ENCODE data around the gene NDUFS7.

Gene NDUFS7

DNA sequence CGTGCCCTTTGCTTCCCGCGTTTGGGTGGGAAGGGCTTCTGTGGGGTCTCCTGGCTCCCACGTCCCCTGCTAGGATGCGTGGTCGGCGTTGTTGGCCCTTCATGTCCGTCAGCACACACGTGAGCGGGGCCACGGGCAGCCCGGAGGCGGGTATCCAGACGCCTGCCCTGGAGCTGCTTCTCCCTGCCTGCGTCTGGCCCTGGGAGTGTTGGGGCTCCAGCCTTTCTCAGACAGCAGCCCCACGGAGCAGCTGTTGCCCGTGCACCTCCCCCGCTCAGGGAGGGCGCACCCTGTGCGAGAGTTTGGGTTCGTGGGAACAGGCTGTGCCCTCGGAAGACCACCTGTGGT is 38.2 kb downstream of the NDUFS7 start:
- H3K27ac Mint-ChIP-seq: no peak overlapping the region
- peaks cover 51% of the 10 kb centered on the region for H3K36me3 Mint-ChIP-seq (ENCODE audit: low read depth)
- H3K4me1 Mint-ChIP-seq: peaks cover 9% of the 10 kb centered on the region
- H3K27me3 Mint-ChIP-seq: no peaks in the 10 kb centered on the region
- H3K9me3 Mint-ChIP-seq: no peaks in the 10 kb centered on the region
- no peak for DNase-seq
- ATAC-seq: no peak
- no peak overlapping the region for H3K4me3 Mint-ChIP-seq

DNA sequence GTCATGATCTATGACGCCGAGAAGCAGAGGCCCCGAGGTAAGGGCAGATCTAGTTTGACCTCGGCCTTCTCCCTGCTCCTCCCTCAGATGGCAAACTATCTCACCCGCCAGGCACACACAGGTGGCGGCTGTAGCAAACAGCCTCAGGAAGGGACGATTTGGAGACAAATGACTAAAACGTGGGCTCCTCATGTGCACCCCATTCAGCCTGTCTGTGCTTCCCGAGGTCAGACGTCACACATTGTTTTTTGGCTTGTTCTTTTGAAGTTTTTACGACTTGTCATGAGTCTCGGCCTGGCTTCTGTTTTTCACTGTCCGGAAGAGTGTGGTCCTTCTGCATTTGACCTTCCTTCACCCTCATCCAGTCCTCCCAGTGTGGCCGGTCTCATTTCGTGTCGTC is 38.7 kb downstream of the NDUFS7 start:
- Mint-ChIP-seq H3K36me3 (ENCODE audit: low read depth) (peaks cover 47% of the 10 kb centered on the region), H3K9me3 (no peaks in the 10 kb centered on the region), H3K4me3 (no peak overlapping the region), H3K4me1 (peaks cover 5% of the 10 kb centered on the region), H3K27ac (no peak overlapping the region), H3K27me3 (no peaks in the 10 kb centered on the region)
- no peak for DNase-seq
- ATAC-seq: no peak

GRCh38 chr19:1422943-1423342 is 39.2 kb downstream of the NDUFS7 start:
- Mint-ChIP-seq H3K4me1 (peaks cover 2% of the 10 kb centered on the region), H3K4me3 (no peak overlapping the region), H3K27me3 (no peaks in the 10 kb centered on the region), H3K36me3 (ENCODE audit: low read depth) (peaks cover 45% of the 10 kb centered on the region), H3K27ac (no peak overlapping the region), H3K9me3 (no peaks in the 10 kb centered on the region)
- no peak for DNase-seq
- no peak for ATAC-seq

DNA sequence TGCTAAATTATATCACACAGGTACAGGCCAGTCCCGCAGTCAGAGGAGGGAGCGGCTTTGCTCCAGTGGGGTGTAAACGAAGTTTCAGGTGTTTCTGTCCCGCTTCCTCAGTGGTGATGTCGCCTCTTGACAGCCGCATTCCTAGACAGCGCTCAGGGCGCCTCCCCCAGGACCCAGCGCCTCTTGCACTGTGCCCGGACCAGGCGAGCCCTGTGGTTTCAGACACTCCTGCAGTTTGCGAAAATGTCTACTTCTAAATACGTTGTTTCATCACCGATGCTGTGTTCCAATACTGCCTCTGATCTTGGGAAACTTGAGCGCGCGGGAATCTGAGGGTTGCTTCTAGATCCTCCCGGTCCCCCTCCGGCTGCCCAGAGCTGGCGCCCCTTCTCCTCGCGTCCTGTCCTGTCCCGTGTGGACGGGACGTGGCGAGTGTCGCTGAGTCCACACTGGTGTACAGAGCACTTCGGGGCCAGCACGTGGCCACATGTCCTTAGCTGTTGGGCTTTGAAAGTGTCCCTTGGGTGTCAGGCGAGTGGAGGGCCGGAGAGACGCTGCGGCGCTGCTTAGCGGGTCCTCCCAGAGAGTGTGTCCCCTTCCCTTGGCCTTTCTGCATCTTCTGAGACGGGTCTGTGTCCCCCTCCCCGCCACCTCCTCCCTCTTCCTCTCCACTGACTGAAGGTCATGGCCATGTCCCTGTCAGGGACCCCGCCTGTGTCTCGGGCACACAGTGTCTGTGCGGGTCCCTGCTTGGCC is 39.9 kb downstream of the NDUFS7 start:
- ATAC-seq (no peak), DNase-seq (no peak)
- peaks cover 48% of the 10 kb centered on the region for H3K36me3 Mint-ChIP-seq (ENCODE audit: low read depth)
- H3K27me3 Mint-ChIP-seq: no peaks in the 10 kb centered on the region
- H3K4me1 Mint-ChIP-seq: peaks cover 2% of the 10 kb centered on the region
- H3K9me3 Mint-ChIP-seq: no peaks in the 10 kb centered on the region
- H3K27ac Mint-ChIP-seq: no peak overlapping the region
- no peak overlapping the region for H3K4me3 Mint-ChIP-seq

DNA sequence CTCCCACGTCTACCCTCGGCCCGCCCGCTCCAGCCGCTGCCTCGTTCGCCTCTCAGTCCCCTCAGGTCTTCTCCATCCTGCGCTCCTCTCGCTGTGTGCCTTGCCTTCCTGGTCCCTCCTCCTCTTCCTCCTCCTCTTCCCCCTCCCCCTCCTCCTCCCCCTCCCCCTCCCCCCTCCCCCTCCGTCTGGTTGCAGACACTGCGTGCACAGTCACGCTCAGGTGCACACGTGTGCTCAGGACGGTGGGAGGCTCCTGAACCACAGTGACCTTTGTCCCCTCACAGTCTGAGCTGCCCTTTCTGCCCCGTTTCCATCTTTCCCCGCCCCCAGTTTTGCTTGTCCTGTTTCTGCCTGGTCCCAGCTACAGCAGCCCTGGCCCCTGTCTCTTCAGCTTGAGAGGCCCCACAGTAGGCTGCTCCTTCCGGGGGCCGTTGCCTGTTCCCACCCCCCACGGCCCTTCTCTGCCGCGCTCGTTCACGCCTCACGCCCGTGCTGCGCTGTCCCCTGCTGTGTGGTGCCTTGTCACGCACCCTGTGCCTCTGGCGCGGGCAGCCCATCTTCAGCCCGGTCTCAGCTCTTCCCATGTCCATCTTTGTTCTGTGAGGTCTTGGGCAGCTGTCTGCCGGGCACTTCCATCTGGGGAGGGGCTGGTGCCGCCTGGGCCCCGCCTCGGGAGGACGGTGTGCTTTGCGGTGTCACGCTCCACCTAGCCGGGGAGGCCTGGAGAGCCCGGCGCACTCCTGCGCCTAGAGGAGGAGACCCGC is 40.7 kb downstream of the NDUFS7 start:
- Mint-ChIP-seq H3K27me3 (no peaks in the 10 kb centered on the region), H3K27ac (no peak overlapping the region), H3K4me1 (no peaks in the 10 kb centered on the region), H3K36me3 (ENCODE audit: low read depth) (peaks cover 41% of the 10 kb centered on the region), H3K9me3 (no peaks in the 10 kb centered on the region), H3K4me3 (no peak overlapping the region)
- ATAC-seq (no peak), DNase-seq (no peak)

DNA sequence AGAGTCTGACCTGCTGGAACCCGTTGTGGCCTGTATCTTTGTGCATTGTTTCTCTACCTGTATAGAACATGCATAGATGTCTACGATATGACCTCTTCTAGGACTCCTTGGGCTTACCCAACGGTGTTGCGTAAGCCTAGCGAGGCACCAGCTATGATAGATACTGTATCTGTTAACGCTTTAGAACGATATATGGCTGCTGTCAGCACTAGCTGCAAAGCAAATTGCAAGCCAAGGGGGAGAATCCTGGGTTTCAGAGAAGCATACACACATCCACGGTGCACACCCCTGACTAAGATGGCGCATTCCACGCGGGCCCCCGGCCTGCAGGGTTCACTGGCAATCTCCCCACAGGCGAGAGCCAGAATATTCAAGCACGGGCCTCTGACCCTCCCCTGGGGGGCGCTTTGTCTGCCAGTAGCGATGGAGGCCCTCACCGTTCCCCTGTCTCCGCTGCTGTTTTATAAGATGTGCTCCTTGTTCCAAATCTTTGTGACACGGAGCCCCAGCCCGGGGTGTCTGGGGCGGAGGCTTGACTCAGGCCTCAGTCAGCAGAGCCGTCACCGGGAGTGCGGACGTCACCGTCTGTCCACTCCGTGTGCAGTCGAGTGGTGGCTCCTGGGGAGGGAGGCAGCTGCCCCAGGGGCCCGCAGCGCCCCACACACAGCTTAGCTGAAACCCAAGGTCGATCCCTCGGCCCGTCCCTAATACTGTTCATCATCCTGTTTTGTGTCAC is 41.6 kb downstream of the NDUFS7 start:
- Mint-ChIP-seq H3K4me3 (no peak overlapping the region), H3K4me1 (no peaks in the 10 kb centered on the region), H3K36me3 (ENCODE audit: low read depth) (peaks cover 37% of the 10 kb centered on the region), H3K9me3 (no peaks in the 10 kb centered on the region), H3K27me3 (no peaks in the 10 kb centered on the region), H3K27ac (no peak overlapping the region)
- no peak for DNase-seq
- no peak for ATAC-seq

GRCh38 chr19:1425902-1426301 is 42.2 kb downstream of the NDUFS7 start:
- Mint-ChIP-seq H3K27ac (no peak overlapping the region), H3K4me3 (no peak overlapping the region), H3K36me3 (ENCODE audit: low read depth) (peaks cover 34% of the 10 kb centered on the region), H3K9me3 (no peaks in the 10 kb centered on the region), H3K27me3 (no peaks in the 10 kb centered on the region), H3K4me1 (no peaks in the 10 kb centered on the region)
- ATAC-seq (no peak), DNase-seq (no peak)

GRCh38 chr19:1426736-1427135 is 43.0 kb downstream of the NDUFS7 start:
- no peak overlapping the region for H3K27ac Mint-ChIP-seq
- no peaks in the 10 kb centered on the region for H3K9me3 Mint-ChIP-seq
- ATAC-seq (no peak), DNase-seq (no peak)
- no peaks in the 10 kb centered on the region for H3K4me1 Mint-ChIP-seq
- no peak overlapping the region for H3K4me3 Mint-ChIP-seq
- no peaks in the 10 kb centered on the region for H3K27me3 Mint-ChIP-seq
- peaks cover 32% of the 10 kb centered on the region for H3K36me3 Mint-ChIP-seq (ENCODE audit: low read depth)

DNA sequence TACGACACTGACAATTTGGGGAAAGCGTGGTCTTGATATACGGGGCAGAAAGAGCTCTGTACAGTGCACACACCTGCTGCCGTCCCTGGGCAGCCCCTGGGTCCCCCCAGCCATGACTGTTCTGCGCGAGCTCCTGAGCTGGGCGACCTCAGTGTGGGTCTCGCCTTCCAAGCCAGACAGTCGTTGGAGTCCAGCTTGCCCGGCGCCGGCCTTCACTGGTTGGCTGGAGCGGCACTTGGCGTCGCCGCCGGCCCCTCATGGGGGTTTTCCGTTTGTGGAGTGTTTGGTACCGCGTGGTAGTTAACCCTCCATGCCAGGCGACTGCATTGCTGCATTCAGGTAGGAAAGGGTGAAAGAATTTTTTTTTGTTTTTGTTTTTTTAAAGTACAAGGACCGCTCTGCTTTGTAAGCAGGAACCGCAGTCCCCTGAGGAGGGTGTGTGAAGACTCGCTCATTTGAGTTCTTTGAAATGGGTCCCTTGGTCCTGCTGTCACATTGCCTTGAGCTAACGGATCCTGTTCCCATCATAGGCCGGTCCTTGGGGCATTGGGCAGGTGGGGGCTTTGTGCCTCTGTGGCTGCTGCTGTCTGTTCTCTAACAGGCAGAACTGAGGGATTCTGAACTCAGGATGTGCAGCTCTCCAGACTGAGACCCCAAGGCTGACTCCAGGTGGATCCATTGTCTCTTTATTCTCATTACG is 43.7 kb downstream of the NDUFS7 start:
- H3K9me3 Mint-ChIP-seq: no peaks in the 10 kb centered on the region
- peaks cover 30% of the 10 kb centered on the region for H3K36me3 Mint-ChIP-seq (ENCODE audit: low read depth)
- no peak overlapping the region for H3K4me3 Mint-ChIP-seq
- DNase-seq (no peak), ATAC-seq (no peak)
- no peaks in the 10 kb centered on the region for H3K27me3 Mint-ChIP-seq
- H3K27ac Mint-ChIP-seq: no peak overlapping the region
- no peaks in the 10 kb centered on the region for H3K4me1 Mint-ChIP-seq

DNA sequence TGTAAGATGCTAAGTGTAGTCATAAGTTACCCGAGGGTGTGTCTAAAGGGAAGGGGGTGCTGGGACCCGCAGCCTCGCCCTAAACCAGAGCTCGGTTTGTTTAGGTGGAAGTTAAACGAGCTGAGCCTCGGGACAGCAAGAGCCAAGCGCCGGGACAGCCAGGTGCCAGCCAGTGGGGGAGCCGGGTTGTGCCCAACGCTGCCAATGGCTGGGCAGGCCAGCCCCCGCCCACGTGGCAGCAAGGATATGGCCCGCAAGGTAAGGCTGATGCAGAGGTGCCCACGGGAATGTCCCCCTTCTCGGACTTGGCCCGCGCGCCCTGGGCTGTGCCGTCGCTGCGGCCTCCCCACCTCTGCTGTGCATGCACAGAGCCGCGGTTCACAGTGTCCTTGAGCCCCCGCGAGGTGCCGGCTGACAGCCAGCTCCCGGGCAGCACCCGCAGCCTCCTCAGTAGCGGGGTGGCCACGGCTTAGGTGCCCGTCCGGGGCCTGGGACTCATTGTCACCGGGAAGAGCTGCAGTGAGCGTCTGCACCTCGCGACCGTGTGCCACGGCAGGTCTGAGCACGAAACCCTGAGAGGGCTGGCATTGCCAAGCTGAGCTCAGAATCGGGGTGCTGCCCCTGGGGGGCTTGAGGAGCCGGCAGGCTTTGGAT is 45.2 kb downstream of the NDUFS7 start:
- Mint-ChIP-seq H3K4me1 (no peaks in the 10 kb centered on the region), H3K27me3 (no peaks in the 10 kb centered on the region), H3K4me3 (no peak overlapping the region), H3K36me3 (ENCODE audit: low read depth) (peaks cover 22% of the 10 kb centered on the region), H3K9me3 (no peaks in the 10 kb centered on the region), H3K27ac (no peak overlapping the region)
- DNase-seq (no peak), ATAC-seq (no peak)

DNA sequence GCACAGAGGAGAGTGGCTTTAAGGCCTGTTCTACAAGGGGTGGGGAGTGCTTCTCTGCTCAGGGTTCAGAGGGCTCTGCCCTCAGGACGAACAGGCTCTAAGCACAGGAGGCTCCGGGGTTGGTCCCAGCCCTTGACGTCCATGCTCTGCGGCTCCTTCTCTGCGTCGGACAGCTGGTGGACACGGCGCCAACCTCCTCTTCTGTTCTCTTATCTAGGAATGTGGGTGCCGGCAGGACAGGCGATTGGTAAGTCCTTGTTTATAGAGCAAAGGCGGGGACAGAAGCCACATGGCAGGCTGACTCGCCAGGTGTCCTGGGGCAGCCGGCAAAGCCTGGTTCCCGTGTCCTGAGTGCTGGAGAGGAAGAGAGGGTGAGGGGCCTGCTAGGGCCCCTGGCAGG is 46.0 kb downstream of the NDUFS7 start:
- no peak overlapping the region for H3K4me3 Mint-ChIP-seq
- peaks cover 19% of the 10 kb centered on the region for H3K36me3 Mint-ChIP-seq (ENCODE audit: low read depth)
- H3K27ac Mint-ChIP-seq: no peak overlapping the region

DNA sequence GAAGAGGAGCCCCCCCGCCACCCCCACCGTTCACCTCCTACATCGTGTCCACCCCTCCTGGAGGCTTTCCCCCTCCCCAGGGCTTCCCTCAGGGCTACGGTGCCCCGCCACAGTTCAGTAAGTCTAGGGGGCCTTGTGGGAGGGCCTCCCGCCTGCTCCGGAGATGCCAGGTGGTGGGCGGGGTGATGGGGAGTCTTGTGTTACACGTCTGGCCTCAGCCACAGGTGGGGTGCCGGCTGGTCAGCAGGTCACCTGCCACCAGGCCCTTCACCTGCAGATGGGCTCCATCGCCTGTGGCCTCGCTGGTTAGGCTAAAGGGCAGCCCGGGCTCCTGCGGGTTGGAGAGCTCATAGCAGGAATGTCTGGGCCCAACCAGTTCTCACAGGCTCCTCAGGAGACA is 46.5 kb downstream of the NDUFS7 start:
- Mint-ChIP-seq H3K4me1 (no peaks in the 10 kb centered on the region), H3K9me3 (no peaks in the 10 kb centered on the region), H3K4me3 (no peak overlapping the region), H3K36me3 (ENCODE audit: low read depth) (peaks cover 15% of the 10 kb centered on the region), H3K27me3 (no peaks in the 10 kb centered on the region), H3K27ac (no peak overlapping the region)
- no peak for ATAC-seq
- no peak for DNase-seq

More for the DNA sequence above, 46.0 kb downstream of the NDUFS7 start:
- Mint-ChIP-seq H3K9me3 (no peaks in the 10 kb centered on the region), H3K4me1 (no peaks in the 10 kb centered on the region), H3K27me3 (no peaks in the 10 kb centered on the region)
- DNase-seq (no peak), ATAC-seq (no peak)

DNA sequence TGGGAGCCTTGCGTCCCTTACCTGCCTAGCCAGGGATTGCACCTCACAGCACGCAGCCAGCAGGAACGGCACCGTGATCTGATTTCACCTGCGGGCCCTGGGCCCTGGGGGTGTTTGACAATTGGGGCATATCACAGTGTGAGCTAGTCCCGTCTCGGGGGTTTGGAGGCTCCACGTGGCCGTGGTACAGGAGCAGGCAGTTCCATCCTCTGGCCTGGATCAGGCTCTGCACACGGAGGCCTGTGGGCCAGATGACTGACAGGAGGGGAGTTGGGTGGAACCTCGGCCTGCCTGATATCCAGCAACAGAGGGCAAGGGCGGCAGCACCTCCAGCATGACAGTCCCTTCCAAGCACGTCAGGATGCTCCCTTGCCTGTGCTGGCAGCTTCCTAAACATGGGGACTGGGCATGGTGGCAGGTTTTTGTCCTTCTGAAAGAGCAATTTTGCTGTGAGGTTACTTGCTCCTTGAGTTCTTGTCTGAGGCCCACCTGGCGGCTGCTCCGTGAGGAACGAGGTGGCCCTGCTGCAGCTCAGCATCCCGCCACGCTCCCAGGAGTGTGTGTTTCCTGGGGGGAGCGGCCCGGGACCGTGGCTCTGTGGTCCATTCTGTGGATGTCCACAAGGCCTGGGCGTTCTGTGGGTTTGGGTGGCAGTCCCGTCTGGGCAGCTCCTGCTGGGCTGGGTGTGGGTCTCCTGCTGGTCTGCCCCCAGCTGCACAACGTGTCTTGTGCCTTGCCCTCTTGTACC is 48.2 kb downstream of the NDUFS7 start:
- H3K9me3 Mint-ChIP-seq: no peaks in the 10 kb centered on the region
- no peak overlapping the region for H3K4me3 Mint-ChIP-seq
- H3K36me3 Mint-ChIP-seq (ENCODE audit: low read depth): peaks cover 8% of the 10 kb centered on the region
- no peak for ATAC-seq
- H3K27me3 Mint-ChIP-seq: no peaks in the 10 kb centered on the region
- H3K27ac Mint-ChIP-seq: no peak overlapping the region
- no peak for DNase-seq
- no peaks in the 10 kb centered on the region for H3K4me1 Mint-ChIP-seq

- Mint-ChIP-seq H3K36me3 (ENCODE audit: low read depth) (peaks cover 8% of the 10 kb centered on the region), H3K27me3 (no peaks in the 10 kb centered on the region), H3K4me1 (peaks cover under 1% of the 10 kb centered on the region), H3K27ac (no peak overlapping the region), H3K4me3 (no peak overlapping the region), H3K9me3 (no peaks in the 10 kb centered on the region)
- DNase-seq: no peak
- no peak for ATAC-seq
Measured at GRCh38 chr19:1432507-1432887, 48.8 kb downstream of the NDUFS7 start.

All from activated naive CD8-positive, alpha-beta T cell treated with anti-CD3 and anti-CD28 coated beads, Interleukin-2, amount 50 U/mL, for 24 hours (primary cell).